GM23338 (cell line): Measurements from ENCODE around the gene MFSD11. TPM values are rescaled to one million over a fixed set of nuclear protein-coding genes. Genes with fewer than 3 reads are reported as not detected.

Experiments
- ATAC-seq: fragments of 200-7000 bp; cut with Tn5 transposase; 3 replicates; pipeline ENCODE4 v1.9.1; 2020
- DNase-seq: peaks from one replicate; pipeline ENCODE4 v3.0.0-alpha.2; 2015; ENCODE audit warnings: low spot score
- H2AFZ ChIP-seq: fragments of 200-600 bp; sonication (generic); 2 replicates; pipeline ENCODE4 v1.8.0; 2016; ENCODE audit warnings: antibody characterized with exemption, mild to moderate bottlenecking, moderate library complexity
- H3F3A ChIP-seq: fragments of 200-600 bp; sonication (generic); replicated peaks from 2 replicates; pipeline ENCODE4 v1.8.0; 2017; ENCODE audit warnings: antibody characterized with exemption, mixed run types, low read depth
- H3K27ac ChIP-seq: fragments of 200-600 bp; sonication (generic); 2 replicates; pipeline ENCODE4 v1.6.1; 2016; ENCODE audit warnings: low read depth
- H3K27me3 ChIP-seq: fragments of 200-600 bp; sonication (generic); 2 replicates; pipeline ENCODE4 v1.8.0; 2016; ENCODE audit warnings: mild to moderate bottlenecking, mixed run types, moderate library complexity; ENCODE audit not compliant: insufficient read depth
- H3K36me3 ChIP-seq: fragments of 200-600 bp; sonication (generic); 2 replicates; pipeline ENCODE4 v1.8.0; 2016; ENCODE audit warnings: mild to moderate bottlenecking; ENCODE audit not compliant: insufficient read depth
- H3K4me1 ChIP-seq: fragments of 200-600 bp; sonication (generic); 2 replicates; pipeline ENCODE4 v1.8.0; 2016; ENCODE audit warnings: mild to moderate bottlenecking, moderate library complexity; ENCODE audit not compliant: insufficient read depth
- H3K4me2 ChIP-seq: fragments of 200-600 bp; sonication (generic); 2 replicates; pipeline ENCODE4 v1.7.1; 2017; ENCODE audit warnings: mixed run types
- H3K4me3 ChIP-seq: fragments of 200-600 bp; sonication (generic); 2 replicates; pipeline ENCODE4 v1.6.1; 2016; ENCODE audit warnings: mixed run types
- H3K79me2 ChIP-seq: fragments of 200-600 bp; sonication (generic); replicated peaks from 2 replicates; pipeline ENCODE4 v1.8.0; 2017; ENCODE audit warnings: mild to moderate bottlenecking; ENCODE audit not compliant: insufficient read depth
- H3K9me2 ChIP-seq: fragments of 200-600 bp; sonication (generic); 2 replicates; pipeline ENCODE4 v1.8.0; 2017; ENCODE audit not compliant: insufficient read depth
- H4K20me1 ChIP-seq: fragments of 200-600 bp; sonication (generic); replicated peaks from 2 replicates; pipeline ENCODE4 v1.8.0; 2017; ENCODE audit warnings: mild to moderate bottlenecking; ENCODE audit not compliant: insufficient read depth
- H3K27ac Mint-ChIP-seq: 2 replicates; pipeline ENCODE4 v1.8.0; 2020; ENCODE audit warnings: inconsistent platforms, mild to moderate bottlenecking, moderate library complexity, mixed read lengths
- H3K27me3 Mint-ChIP-seq: 3 replicates; pipeline ENCODE4 v1.8.0; 2022; ENCODE audit warnings: low read depth, mild to moderate bottlenecking, moderate library complexity, mixed read lengths, inconsistent platforms; ENCODE audit not compliant: insufficient read depth, poor library complexity
- H3K36me3 Mint-ChIP-seq: 3 replicates; pipeline ENCODE4 v1.8.0; 2021; ENCODE audit warnings: low read depth, mild to moderate bottlenecking, inconsistent platforms, moderate library complexity, mixed read lengths
- H3K4me1 Mint-ChIP-seq: 3 replicates; pipeline ENCODE4 v1.8.0; 2020; ENCODE audit warnings: mild to moderate bottlenecking, inconsistent platforms, mixed read lengths
- H3K4me3 Mint-ChIP-seq: 3 replicates; pipeline ENCODE4 v1.8.0; 2021; ENCODE audit warnings: moderate library complexity, mild to moderate bottlenecking, inconsistent platforms, mixed read lengths
- H3K9me3 Mint-ChIP-seq: 3 replicates; pipeline ENCODE4 v1.8.0; 2020; ENCODE audit warnings: moderate library complexity, mild to moderate bottlenecking, inconsistent platforms, mixed read lengths
- CREB1 ChIP-seq: fragments of 250-450 bp; sonication (Bioruptor Pico); IDR thresholded peaks from 2 replicates; pipeline ENCODE4 v1.5.0; 2020; ENCODE audit warnings: low read depth, mild to moderate bottlenecking, moderate library complexity
- CTCF ChIP-seq, 2 experiments: fragments of 200-600 bp in 1 of 2; sonication (generic) in 1 of 2; conservative IDR thresholded peaks; 2 replicates each; pipeline versions ENCODE4 v1.5.1 to v1.6.1; 2016 to 2017; ENCODE audit warnings: antibody characterized with exemption in 2 of 2, low read depth in 2 of 2, mild to moderate bottlenecking in 2 of 2, moderate library complexity in 1 of 2
- ETS1 ChIP-seq: IDR thresholded peaks from 2 replicates; pipeline ENCODE4 v1.6.1; 2016; ENCODE audit warnings: antibody characterized with exemption
- EZH2 ChIP-seq: fragments of 200-600 bp; sonication (generic); IDR thresholded peaks from one replicate; pipeline ENCODE4 v1.8.0; 2017; ENCODE audit warnings: antibody characterized with exemption, mild to moderate bottlenecking, low read depth; ENCODE audit not compliant: unreplicated experiment
- EZH2phosphoT487 ChIP-seq: fragments of 200-600 bp; sonication (generic); IDR thresholded peaks from one replicate; pipeline ENCODE4 v1.8.1; 2018; ENCODE audit warnings: antibody characterized with exemption; ENCODE audit not compliant: unreplicated experiment
- JUNB ChIP-seq: IDR thresholded peaks from one replicate; pipeline ENCODE4 v1.6.1; 2016; ENCODE audit warnings: antibody characterized with exemption; ENCODE audit not compliant: unreplicated experiment
- NANOG ChIP-seq: IDR thresholded peaks from 2 replicates; pipeline ENCODE4 v1.6.1; 2016; ENCODE audit warnings: antibody characterized with exemption, borderline replicate concordance
- POLR2AphosphoS5 ChIP-seq: IDR thresholded peaks from 2 replicates; pipeline ENCODE4 v1.6.1; 2016; ENCODE audit warnings: antibody characterized with exemption, low read depth
- REST ChIP-seq: IDR thresholded peaks from one replicate; pipeline ENCODE4 v1.6.1; 2018; ENCODE audit warnings: antibody characterized with exemption; ENCODE audit not compliant: unreplicated experiment
- STAT1 ChIP-seq: IDR thresholded peaks from one replicate; pipeline ENCODE4 v1.6.1; 2016; ENCODE audit warnings: antibody characterized with exemption; ENCODE audit not compliant: unreplicated experiment
- ZNF331 ChIP-seq: fragments of 250-450 bp; sonication (Bioruptor Pico); IDR thresholded peaks from 2 replicates; pipeline ENCODE4 v1.5.0; 2020; ENCODE audit warnings: low read depth, mild to moderate bottlenecking, moderate library complexity
- polyA plus RNA-seq: library from polyadenylated mRNA; unstranded; fragments of >200 nt; fragmentation: Nextera tagmentation; extraction: Ambion mirVana; gene quantifications from 2 replicates; pipeline ENCODE4 v1.2.1, GENCODE V29; 2016
- total RNA-seq: library from RNA; depleted of rRNA; stranded (reverse); fragments of >200 nt; shearing (Covaris generic); gene quantifications from 2 replicates; pipeline ENCODE4 v1.2.3, GENCODE V29; 2014

MFSD11 gene
- total and polyA plus RNA-seq, 2 experiments from 2014 or later: 10.2 to 35.3 TPM

GRCh38 chr17:76820039-76820438 is 82.1 kb downstream of the MFSD11 start (continued):
- TF ChIP-seq REST (no peak), CTCF (conservative IDR thresholded peaks at IDR 0.05; ENCODE audit: low read depth in 2 of 2) (no peak), ETS1 (no peak), ZNF331 (CRISPR knock-in tag) (no peak)

GRCh38 chr17:76820561-76820960 is 82.6 kb downstream of the MFSD11 start:
- Histone ChIP-seq H3K36me3 (no peaks in the 10 kb centered on the region), H3K4me1 (no peaks in the 10 kb centered on the region), H3K27ac (no peak overlapping the region), H3K9me2 (no peaks in the 10 kb centered on the region), H3F3A (no peaks in the 10 kb centered on the region), H4K20me1 (no peaks in the 10 kb centered on the region), H3K4me2 (no peak overlapping the region), H3K79me2 (no peaks in the 10 kb centered on the region), H3K27me3 (no peaks in the 10 kb centered on the region), H3K4me3 (no peak overlapping the region), H2AFZ (no peak overlapping the region)
- Mint-ChIP-seq H3K27me3 (peaks cover 9% of the 10 kb centered on the region), H3K27ac (no peak overlapping the region), H3K36me3 (no peaks in the 10 kb centered on the region), H3K4me3 (no peak overlapping the region), H3K4me1 (peaks cover 16% of the 10 kb centered on the region), H3K9me3 (no peaks in the 10 kb centered on the region; the same call in 2 of the 3 replicates)
- ATAC-seq (no peak), DNase-seq (no peak)
- TF ChIP-seq JUNB (no peak), EZH2phosphoT487 (no peak), CREB1 (no peak), STAT1 (no peak), EZH2 (no peak), POLR2AphosphoS5 (no peak), NANOG (no peak), CTCF (conservative IDR thresholded peaks at IDR 0.05; ENCODE audit: low read depth in 2 of 2) (no peak)
